K562 treated with DMSO at 1 percent for 48 hours (cell line): ENCODE results near the gene FOXA2. TPM values are rescaled to one million over a fixed set of nuclear protein-coding genes. Genes with fewer than 3 reads are reported as not detected.

Experiments used
- total RNA-seq: library from RNA; unstranded; fragments of 300-600 nt; gene quantifications from 2 replicates; pipeline ENCODE4 v1.2.3, GENCODE V29; 2022; ENCODE audit warnings: low replicate concordance; ENCODE audit errors: extremely low read depth

FOXA2 gene
- not detected in 2 replicates for total RNA-seq

DNA sequence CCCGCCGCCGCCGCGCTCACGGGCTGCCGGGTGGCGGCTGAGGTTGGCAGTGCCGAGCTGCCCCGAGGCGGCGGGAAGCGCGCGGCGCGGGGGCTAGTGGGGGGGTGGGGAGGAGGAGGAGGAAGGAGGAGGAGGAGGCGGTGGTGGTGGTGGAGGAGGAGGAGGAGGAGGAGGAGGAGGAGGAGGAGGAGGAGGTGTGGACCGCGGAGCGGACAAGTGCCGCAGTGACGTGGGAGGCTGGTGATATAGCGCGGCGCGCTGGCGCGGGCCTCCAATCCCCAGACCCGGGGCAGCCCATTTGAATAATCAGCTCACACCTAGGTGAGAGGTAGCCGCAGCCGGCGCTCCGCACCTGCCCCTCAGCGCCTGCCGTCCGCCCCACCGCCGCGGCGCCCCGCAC lies at the start of gene FOXA2:
Gene FOXA2, minus strand, starts transcription at position 51 of the 400 bp plus-strand sequence. CDS start 294 bp downstream, outside the sequence.

